GM12878 (cell line): ENCODE measurements around the gene STK4. TPM values are rescaled to one million over a fixed set of nuclear protein-coding genes. Genes with fewer than 3 reads are reported as not detected.

Experiments
- CBX3 ChIP-seq: fragments of 200-600 bp; sonication (generic); IDR thresholded peaks from 2 replicates; pipeline ENCODE4 v1.6.1; 2016; ENCODE audit warnings: low read depth, borderline replicate concordance
- EED ChIP-seq: sonication (generic); IDR thresholded peaks from 2 replicates; pipeline ENCODE4 v1.6.1; 2016; ENCODE audit warnings: antibody characterized with exemption, low read depth
- PAX8 ChIP-seq: fragments of 450-650 bp; IDR thresholded peaks from 2 replicates; pipeline ENCODE4 v1.6.1; 2017; ENCODE audit warnings: mild to moderate bottlenecking, moderate library complexity
- USF1 ChIP-seq: IDR thresholded peaks from 2 replicates; pipeline ENCODE4 v1.6.1; 2011; ENCODE audit warnings: borderline replicate concordance, low read depth, mild to moderate bottlenecking, moderate library complexity, mixed read lengths, low read length; ENCODE audit not compliant: insufficient read depth; ENCODE audit errors: extremely low read length
- ZBTB40 ChIP-seq: fragments of 450-650 bp; IDR thresholded peaks from 2 replicates; pipeline ENCODE4 v1.6.1; 2016; ENCODE audit warnings: mild to moderate bottlenecking, moderate library complexity, borderline replicate concordance
- ZNF687 ChIP-seq: fragments of 450-650 bp; IDR thresholded peaks from 2 replicates; pipeline ENCODE4 v1.6.1; 2017; ENCODE audit warnings: mild to moderate bottlenecking, moderate library complexity
- polyA plus RNA-seq, 11 experiments: library from polyadenylated mRNA; depleted of rRNA in 4 of 11; unstranded in 6 of 11; stranded (reverse) in 5 of 11; fragments of >200 nt; fragmentation: Nextera tagmentation in 4 of 11; fragmentation: Illumina TruSeq in 1 of 11; extraction: Ambion mirVana in 4 of 11; extraction: Trizol in 1 of 11; gene quantifications; 1 replicate in 1 of 11; 2 replicates in 10 of 11; pipeline versions ENCODE4 v1.2.1 to v1.2.3, GENCODE V29; 2011 to 2016; ENCODE audit warnings: inconsistent platforms in 2 of 11, missing spikeins in 2 of 11, low read depth in 1 of 11
- total RNA-seq, 4 experiments: library from RNA; depleted of rRNA in 3 of 4; stranded (reverse); fragments of >200 nt in 3 of 4; fragmentation: Illumina TruSeq in 1 of 4; extraction: Trizol in 1 of 4; gene quantifications; 2 replicates each; pipeline versions ENCODE4 v1.2.1 to v1.2.3, GENCODE V29; 2013 to 2021

STK4 gene
- total and polyA plus RNA-seq, 10 of the 15 experiments (the other 5 are each of a cell fraction or from before 2014, with no cell fraction given) = 24.0 to 135 (median 89.7) TPM

GRCh38 chr20:45017281-45017680 is 51.0 kb downstream of the STK4 start (continued):
- TF ChIP-seq ZNF687 = no peak
- TF ChIP-seq USF1 = no peak
- no peak for TF ChIP-seq ZBTB40
- no peak for TF ChIP-seq PAX8
- TF ChIP-seq CBX3 = no peak
- no peak for TF ChIP-seq EED
